Mucosa of gallbladder (tissue), 1 donor: ENCODE results near the gene GOLT1A. TPM values are rescaled to one million over a fixed set of nuclear protein-coding genes. Genes with fewer than 3 reads are reported as not detected.
"Not testable (repeated sequence)": the region's sequence is repeated elsewhere in the genome, so short reads cannot be mapped to it uniquely, and the experiment has no call there.

Source experiments
- DNase-seq: peaks from one replicate; pipeline ENCODE4 v3.0.0-alpha.2; 2020; ENCODE audit warnings: low spot score
- total RNA-seq: library from RNA; stranded (reverse); gene quantifications from one replicate; pipeline ENCODE4 v1.2.1, GENCODE V29; 2021
- donor health status: DM: no; HTN: no; CAD: no.

The GOLT1A gene
- total RNA-seq, 1 donor from 2014 or later: 10.8 TPM

DNA sequence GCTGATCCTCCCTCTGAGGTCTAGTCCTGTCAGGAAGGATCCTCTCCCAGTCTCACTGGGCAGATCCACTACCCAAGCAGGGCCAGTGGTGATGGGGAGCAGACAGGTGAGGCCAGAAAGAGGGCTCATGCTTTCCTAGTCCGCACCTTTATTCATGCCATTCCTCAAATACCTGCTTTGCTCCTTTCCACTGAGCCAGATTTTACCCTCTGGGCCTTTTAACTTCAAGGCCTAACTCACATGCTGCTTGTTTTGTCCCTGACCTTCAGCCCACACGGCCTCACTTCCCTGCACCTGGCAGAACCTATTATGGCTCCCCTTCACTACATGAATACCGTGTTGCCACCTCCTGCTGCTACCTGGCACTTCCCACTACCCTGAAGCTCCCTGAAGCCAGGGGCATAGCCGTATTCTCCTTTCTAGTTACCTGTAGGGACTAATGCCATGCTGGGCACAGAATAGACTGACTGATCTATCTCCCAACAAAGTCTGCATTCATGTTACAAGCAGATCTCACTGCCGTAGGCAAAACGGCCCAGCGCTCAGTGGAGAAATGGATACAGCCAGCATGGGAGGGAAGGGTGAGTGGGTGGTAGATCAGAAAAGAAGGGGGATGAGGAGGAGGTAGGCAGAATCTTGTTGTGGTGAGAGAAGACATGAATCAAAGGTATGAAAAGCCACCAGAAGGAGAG, 36.1 kb upstream of the GOLT1A start:
- no peak for DNase-seq

GRCh38 chr1:204248954-204249353, 35.2 kb upstream of the GOLT1A start:
- no peak for DNase-seq

- DNase-seq: no peak
Observed at GRCh38 chr1:204246876-204247275, 33.1 kb upstream of the GOLT1A start.

DNA sequence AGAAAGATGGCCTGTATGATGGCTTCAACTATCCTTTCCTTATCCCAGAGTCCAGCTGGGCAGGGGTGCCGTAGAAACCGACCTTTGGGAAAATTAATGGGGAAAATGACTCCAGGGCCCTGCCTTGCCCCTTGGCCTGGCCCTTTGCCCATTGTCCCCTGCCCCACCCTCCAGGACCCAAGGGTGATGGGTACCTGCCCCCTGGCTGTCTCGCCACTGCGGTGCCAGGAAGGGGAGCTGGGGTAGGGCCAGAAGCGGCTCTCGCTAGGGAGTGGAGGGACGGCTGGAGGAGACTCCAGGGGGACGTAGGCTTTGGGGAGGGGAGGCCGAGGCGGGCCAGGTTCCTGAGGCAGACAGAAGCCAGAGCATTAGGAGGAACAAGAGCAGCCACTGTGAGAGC, 29.1 kb upstream of the GOLT1A start:
- DNase-seq: no peak

DNA sequence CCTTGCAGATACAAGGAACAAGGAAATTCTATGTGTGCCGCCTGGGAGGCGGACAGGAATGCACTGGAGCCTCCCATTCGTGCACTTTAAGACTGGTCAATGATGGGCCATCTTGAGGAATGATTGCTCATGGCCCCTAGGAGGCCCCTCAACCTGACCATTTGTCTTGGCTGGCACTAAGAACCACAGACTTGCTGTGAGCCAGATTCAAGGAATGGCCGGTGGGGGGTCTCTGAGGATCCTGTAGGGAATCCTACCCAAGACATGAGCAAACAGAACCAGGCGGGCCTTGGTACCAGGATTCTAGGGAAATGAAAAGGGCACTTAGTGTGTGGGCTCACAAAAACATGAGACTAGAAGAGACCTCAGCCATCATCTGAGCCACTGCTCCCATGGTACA, 28.1 kb upstream of the GOLT1A start:
- no peak for DNase-seq

DNA sequence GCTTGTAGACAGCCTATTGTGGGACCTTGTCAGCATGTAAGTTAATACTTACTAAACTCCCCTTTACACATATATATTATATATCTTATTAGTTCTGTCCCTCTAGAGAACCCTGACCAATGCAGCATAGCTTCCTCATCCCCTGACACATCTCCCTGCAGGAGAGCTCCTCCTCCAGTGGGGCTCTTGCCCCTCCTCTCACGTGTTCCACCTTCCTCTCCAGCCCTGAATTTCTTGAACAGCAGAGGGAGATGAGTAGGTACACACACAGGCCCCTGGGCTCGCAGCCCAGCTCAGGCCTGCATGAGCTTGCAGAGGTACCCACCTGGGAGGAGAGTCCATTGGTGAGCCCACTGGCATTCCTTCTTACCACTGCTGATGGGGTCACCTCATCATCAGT, 27.3 kb upstream of the GOLT1A start:
- DNase-seq: peak; percentile 32

DNA sequence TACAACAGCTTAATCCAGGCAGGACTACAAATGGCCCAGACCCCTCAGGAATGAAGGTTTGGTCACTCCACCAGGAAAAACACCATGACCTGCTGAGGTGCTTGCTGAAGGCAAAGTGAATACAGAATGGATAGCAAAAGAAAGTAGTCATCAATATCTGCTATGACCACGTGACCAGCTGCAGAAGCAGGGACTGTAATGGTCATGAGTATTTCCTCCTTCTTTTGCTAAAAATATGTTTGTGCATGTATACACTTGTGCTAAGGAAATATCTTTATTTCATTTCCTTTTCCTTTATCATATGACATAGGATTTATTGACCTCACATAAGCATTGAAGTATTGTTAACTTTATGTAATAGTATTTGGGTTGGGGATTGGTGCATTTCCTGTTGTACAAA, 26.4 kb upstream of the GOLT1A start:
- no peak for DNase-seq

DNA sequence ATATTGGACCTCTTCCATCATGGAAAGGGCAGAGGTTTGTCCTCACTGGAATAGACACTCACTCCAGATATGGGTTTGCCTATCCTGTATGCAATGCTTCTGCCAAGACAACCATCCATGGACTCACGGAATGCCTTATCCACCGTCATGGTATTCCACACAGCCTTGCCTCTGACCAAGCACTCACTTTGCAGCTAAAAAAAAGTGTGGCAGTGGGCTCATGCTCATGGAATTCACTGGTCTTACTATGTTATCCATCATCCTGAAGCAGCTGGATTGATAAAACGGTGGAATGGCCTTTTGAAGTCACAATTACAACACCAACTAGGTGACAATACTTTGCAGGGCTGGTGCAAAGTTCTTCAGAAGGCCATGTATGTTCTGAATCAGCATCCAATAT, 25.6 kb upstream of the GOLT1A start:
- not testable (repeated sequence) for DNase-seq

- not testable (repeated sequence) for DNase-seq
Observed at GRCh38 chr1:204238520-204238919, 24.7 kb upstream of the GOLT1A start.

GRCh38 chr1:204237515-204237914, 23.7 kb upstream of the GOLT1A start:
- DNase-seq: not testable (repeated sequence)

DNA sequence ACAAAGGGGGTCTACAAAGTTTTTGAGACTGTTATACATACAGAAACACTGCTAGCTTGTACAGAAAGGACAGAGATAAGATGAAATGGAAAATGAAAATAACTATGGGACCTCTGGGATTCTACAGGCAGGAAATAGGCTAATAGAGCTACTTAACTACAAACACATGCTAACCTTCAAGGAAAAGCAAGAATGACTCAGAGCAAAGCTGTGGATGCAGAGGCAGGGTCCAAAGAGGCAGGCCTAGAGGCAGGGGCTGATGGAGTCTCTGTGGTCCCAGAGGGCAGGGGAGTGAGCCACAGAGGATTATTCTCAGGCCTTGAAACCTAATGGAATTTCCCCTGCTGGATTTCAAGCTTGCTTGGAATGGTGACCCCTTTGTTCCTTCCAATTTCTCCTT, 18.7 kb upstream of the GOLT1A start:
- DNase-seq: no peak

DNA sequence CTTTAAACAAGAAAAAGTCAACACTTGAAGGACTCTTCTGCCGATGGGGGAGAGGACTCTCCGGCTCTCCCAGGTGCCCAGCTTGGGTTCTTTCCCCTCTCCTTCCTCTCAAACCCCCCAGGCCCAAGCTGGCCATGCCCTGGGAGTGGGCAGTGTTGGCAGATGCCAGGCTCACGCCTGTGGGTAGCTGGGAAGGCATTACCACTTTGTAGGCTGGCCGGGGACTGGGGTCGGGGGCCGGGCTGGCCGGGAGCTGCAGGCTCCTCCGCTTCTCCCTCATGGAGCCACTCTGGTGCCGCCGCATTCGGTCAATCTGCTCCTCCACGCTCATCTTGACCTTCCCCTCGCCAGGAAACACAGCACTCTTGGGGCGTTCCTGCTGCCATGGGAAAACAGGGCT, 16.4 kb upstream of the GOLT1A start:
- DNase-seq: no peak

GRCh38 chr1:204228896-204229295, 15.1 kb upstream of the GOLT1A start:
- no peak for DNase-seq

DNA sequence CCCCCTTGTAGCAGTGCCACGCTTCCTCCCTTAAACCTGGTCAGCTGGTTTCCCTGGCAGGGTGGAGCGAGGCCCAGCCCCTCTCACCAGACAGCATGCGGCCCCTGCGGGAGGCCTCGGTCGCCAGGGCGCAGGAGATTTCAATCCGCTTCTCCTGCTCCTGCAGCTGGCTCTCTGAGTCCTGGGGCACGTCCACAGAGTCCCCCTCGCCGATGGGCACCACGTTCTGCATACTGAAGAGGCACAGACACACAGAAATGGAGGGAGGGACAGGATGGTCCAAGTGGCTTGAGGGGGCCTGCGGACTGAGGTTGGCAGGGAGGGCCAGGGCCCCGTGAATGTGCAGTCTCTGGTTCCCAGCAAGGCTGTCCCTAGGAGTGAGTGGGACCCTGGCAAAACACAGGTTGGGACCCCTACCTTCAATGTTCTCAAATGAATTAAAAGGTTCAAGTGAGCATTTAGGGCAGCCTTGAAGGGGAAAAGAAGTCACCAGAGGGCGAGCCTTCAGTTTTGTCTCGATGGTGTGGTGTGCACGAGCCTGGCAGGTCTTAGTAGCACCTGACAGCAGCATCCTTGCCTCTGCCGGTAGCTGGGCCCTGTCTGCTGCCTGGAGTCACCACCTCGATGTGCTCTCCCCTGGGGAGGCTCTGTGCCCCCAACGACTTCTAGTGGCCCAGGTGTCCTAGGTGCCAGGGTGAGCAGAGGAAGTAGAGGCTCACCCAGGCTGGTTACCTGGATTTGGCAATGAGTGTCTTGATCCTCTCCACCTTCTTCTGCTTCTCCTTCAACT, 14.4 kb upstream of the GOLT1A start:
- DNase-seq: no peak

- no peak for DNase-seq
Observed at GRCh38 chr1:204227351-204227750, 13.6 kb upstream of the GOLT1A start.

DNA sequence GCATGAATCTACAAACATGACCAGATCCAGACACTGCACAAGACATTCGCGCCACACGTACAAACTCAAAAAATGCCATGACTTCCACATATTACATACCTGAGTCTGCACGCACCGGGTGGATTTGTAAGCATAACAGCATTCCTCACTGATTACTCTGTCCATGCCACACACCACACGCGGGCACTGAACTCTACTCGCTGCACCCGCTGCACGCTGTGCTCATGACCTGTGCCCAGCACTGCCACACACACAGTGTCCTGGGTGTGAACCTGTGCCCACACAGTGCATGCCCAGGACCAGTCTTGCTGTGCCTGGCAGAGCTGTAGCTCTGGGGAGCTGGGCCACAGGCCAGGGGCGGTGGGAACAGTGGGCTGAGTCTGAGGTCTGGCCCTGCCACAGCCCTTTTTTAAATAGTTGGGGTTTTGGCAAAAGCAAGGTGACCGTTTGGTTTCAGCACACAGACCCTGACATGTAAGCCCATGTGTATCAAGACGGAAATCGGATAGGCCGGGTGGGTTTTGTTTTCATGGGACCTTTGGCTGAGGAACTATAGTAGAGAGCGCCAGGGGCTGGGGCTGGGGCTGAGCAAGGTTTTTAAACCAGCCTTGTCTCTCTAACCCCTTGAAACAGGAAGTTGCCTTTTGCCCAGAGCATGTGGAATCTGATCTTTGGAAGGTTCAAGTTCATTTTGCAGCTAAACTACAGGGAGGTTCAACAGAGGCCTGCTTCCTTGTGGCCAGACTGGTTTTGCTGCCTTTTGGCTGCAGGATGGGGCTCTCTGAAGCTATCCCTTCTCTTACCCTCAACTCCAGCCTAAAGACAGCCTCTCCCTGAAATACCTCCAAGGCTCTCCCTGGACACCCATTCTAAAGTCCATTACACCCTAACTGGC, 12.3 kb upstream of the GOLT1A start:
- DNase-seq: peak; percentile 82

DNA sequence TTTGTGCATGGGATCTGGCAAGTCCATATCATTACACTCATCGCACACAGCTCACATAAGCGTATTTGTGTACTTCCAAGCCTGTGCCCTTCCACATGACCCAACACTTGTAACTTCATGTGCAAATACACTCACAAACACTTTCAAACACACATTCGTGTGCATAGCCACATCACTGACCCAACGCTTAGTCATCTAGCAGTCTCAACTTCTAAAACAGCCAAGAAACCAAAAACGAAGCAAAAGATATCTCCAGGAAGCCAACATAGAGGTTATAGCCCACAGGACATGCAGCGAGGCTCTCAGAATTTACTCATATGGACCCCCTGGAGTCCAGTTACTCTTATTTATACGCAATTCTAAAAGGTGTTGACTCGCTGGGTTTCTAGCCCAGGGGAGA, 10.9 kb upstream of the GOLT1A start:
- DNase-seq: no peak

- DNase-seq: no peak
Observed at GRCh38 chr1:204223129-204223860, 9.5 kb upstream of the GOLT1A start.

DNA sequence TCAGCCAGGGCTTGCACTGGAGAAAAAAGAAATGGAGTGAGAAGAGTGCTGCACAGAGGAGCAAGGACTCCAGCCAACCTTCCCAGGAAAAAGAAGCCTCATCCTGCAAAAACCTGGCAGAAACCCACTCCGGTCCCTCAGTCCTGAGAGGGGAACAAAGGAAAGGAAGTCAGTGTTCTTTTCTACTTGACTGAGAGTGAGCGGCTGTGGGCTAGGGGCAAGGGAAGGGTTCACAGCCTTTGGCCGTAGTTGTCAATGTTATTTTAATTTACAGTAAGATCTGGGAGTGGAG, 8.9 kb upstream of the GOLT1A start:
- no peak for DNase-seq

- DNase-seq: no peak
Observed at GRCh38 chr1:204222006-204222763, 8.4 kb upstream of the GOLT1A start.

- DNase-seq: no peak
Observed at GRCh38 chr1:204221271-204221670, 7.5 kb upstream of the GOLT1A start.
